ENCODE measurements around the gene MCF2L. TPM values are rescaled to one million over a fixed set of nuclear protein-coding genes. Genes with fewer than 3 reads are reported as not detected.

The MCF2L gene
- total RNA-seq, 3 donors from 2014 or later: 33.4 to 77.3 (median 38.6) TPM

GRCh38 chr13:112928020-112928971 lies 40.7 kb upstream of the MCF2L start:
- no peaks in the 10 kb centered on the region for H3K9me3 ChIP-seq
- no peaks in the 10 kb centered on the region for H3K4me1 ChIP-seq
- intact Hi-C loops (cut with DNase I; ENCODE audit: low total_unique reads): no loop called here
- H3K36me3 ChIP-seq: no peaks in the 10 kb centered on the region
- no peak for DNase-seq (ENCODE audit: low spot score in 2 of 2)
- no peaks in the 10 kb centered on the region for H3K27me3 ChIP-seq
- H3K4me3 ChIP-seq: no peak overlapping the region
- no peak overlapping the region for H3K27ac ChIP-seq
- TF ChIP-seq POLR2AphosphoS5 (IDR thresholded peaks at IDR 0.05): no peak
- no peak for TF ChIP-seq POLR2A (IDR thresholded peaks at IDR 0.05)
- no peak for TF ChIP-seq CTCF (IDR thresholded peaks at IDR 0.05)

DNA sequence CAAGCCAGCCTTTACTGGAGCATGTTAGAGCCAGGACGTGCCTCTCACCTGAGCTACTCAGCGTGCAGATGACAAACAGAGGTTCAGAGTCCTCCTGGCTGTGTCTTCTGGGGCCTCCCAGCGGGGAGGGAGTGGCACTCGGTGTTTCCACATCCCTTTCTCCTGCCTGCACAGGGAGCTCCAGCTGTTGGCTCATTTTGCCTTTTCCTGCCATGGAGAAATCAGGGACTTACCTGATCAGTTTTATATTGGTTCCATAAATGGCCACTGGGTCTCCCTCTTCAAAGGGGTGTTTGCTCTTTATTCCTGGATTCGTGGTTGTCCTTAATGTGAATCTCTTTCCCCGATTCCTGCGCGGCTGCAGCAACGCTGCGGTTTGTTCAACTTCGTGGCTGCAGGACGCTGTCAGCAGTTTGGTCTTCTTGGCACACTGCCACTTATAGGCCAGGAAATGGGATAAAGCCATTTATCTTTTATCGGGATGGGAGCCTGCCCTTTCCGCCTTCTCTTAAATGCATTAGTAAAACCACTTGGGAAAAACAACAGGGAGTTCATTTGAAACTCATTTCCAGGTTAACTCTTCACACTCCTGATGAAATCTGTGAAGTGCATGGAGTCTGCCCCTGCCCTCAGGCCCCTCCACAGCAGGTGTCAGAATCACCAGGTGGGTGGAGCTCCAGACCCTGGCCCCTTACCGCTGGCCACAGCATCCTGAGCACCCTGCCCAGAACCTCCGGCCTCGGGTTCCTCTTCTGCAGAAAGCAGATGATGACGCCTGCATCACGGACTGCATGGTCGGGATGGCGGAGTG lies 39.8 kb upstream of the MCF2L start:
- H3K9me3 ChIP-seq: no peaks in the 10 kb centered on the region
- no peaks in the 10 kb centered on the region for H3K36me3 ChIP-seq
- no peak overlapping the region for H3K27ac ChIP-seq
- intact Hi-C loops (cut with DNase I; ENCODE audit: low total_unique reads): no loop called here
- TF ChIP-seq POLR2A (IDR thresholded peaks at IDR 0.05) (no peak), POLR2AphosphoS5 (IDR thresholded peaks at IDR 0.05) (no peak), CTCF (IDR thresholded peaks at IDR 0.05) (no peak)
- no peaks in the 10 kb centered on the region for H3K4me1 ChIP-seq
- H3K27me3 ChIP-seq: no peaks in the 10 kb centered on the region
- no peak for DNase-seq (ENCODE audit: low spot score in 2 of 2)
- H3K4me3 ChIP-seq: no peak overlapping the region

DNA sequence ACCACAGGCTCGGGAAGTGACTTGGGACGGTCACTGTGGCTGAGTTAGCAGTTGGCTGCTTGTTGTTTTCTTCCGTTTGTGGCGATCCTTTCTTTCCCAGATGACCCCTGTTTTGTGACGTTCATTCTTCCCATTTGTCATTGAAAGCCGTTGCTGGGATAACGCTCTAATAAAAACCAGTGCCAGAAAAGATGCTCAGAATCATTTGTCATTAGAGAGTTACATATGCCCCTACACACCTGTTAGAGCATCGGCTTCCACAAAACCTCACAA lies 39.3 kb upstream of the MCF2L start:
- intact Hi-C loops (cut with DNase I; ENCODE audit: low total_unique reads): no loop called here
- no peak overlapping the region for H3K4me3 ChIP-seq
- TF ChIP-seq CTCF (IDR thresholded peaks at IDR 0.05) (no peak), POLR2A (IDR thresholded peaks at IDR 0.05) (no peak), POLR2AphosphoS5 (IDR thresholded peaks at IDR 0.05) (no peak)

DNA sequence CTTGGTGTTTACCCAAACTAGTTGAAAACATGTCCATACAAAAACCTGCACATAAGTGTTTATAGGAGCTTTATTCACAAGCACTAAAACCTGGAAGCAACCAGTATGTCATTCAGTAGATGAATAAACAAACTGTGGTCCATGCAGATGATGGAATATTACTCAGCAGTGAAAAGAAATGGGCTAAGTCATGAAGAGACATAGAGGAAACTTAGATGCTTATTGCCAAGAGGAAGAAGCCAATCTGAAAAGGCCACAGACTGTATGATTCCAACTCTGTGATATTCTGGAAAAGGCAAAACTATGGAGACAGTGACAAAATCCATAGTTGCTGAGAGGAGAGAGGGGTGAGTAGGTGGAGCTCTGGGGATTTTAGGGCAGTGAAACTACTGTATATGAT lies 38.8 kb upstream of the MCF2L start:
- no peak for DNase-seq (ENCODE audit: low spot score in 2 of 2)
- Histone ChIP-seq H3K36me3 (no peaks in the 10 kb centered on the region), H3K9me3 (no peaks in the 10 kb centered on the region), H3K4me3 (no peak overlapping the region), H3K27me3 (no peaks in the 10 kb centered on the region), H3K27ac (no peak overlapping the region), H3K4me1 (no peaks in the 10 kb centered on the region)
- TF ChIP-seq CTCF (IDR thresholded peaks at IDR 0.05) (no peak), POLR2A (IDR thresholded peaks at IDR 0.05) (no peak)
- intact Hi-C loops (cut with DNase I; ENCODE audit: low total_unique reads): no loop called here

More for the DNA sequence above, 39.3 kb upstream of the MCF2L start:
- Histone ChIP-seq H3K27ac (no peak overlapping the region), H3K36me3 (no peaks in the 10 kb centered on the region), H3K27me3 (no peaks in the 10 kb centered on the region), H3K4me1 (no peaks in the 10 kb centered on the region), H3K9me3 (no peaks in the 10 kb centered on the region)
- no peak for DNase-seq (ENCODE audit: low spot score in 2 of 2)

Data from breast epithelium (tissue), 4 donors.